ENCODE measurements around the gene BCR.

DNA sequence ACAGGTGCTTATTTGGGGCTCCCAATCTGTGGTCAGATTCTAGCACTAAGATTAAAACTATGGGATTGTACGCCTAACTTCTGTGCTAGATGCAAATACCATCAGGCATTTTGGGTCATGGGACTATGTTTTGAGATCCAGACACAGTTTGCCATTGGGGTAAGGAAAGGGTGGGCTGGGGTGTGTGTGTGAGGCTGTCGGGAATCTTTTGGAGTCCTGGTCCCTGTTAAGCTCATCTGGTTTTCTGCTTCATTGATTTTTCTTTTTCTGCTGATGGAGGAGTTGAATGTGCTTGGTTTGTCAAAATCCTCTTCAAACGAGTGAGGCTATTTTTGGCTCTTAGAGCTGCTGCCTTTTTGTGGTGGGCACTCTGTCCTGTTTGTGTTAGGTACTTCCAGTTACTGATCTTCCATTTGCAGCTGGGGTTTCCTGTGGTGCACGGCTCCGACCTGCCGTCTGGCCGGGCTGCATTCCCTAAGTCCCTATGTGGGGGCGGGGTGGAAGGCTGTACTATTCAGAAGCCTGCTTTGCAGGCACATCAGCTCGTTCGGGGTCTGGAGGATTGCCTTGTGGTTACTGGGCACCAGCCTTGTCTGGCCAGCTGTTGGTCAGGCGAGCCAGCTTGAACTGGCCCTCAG lies 2.9 kb downstream of the BCR start:
- TF ChIP-seq POLR2A (IDR thresholded peaks at IDR 0.05; ENCODE audit: low read length): no peak
- TF ChIP-seq GATA1 (IDR thresholded peaks at IDR 0.05; ENCODE audit: low read depth, low read length): no peak
